ENCODE measurements around the gene CPSF3. TPM values are rescaled to one million over a fixed set of nuclear protein-coding genes. Genes with fewer than 3 reads are reported as not detected.
"Not testable (repeated sequence)": the region's sequence is repeated elsewhere in the genome, so short reads cannot be mapped to it uniquely, and the experiment has no call there.

The CPSF3 gene
- total and polyA plus RNA-seq, 7 donors: 14.4 to 33.5 (median 23.2) TPM

GRCh38 chr2:9497017-9497416, 73.6 kb downstream of the CPSF3 start:
- intact Hi-C loops (cut with DNase I): no loop called here
- WGBS, 2 donors: 46 to 82% methylated on average over 4 of the region's 4 CpGs
- Histone ChIP-seq H3K4me1 (peaks cover 0 to 12% (median 9%) of the 10 kb centered on the region in 4 donors), H3K27ac (no peak overlapping the region), H3K4me3 (no peak overlapping the region), H3K27me3 (no peaks in the 10 kb centered on the region), H3K9me3 (no peaks in the 10 kb centered on the region), H3K36me3 (peaks cover 0 to 66% (median 42%) of the 10 kb centered on the region in 4 donors)
- no peak for TF ChIP-seq CTCF (IDR thresholded peaks at IDR 0.05)
- TF ChIP-seq POLR2A (IDR thresholded peaks at IDR 0.05): no peak
- no peak for TF ChIP-seq POLR2AphosphoS5 (IDR thresholded peaks at IDR 0.05)
- TF ChIP-seq EP300 (IDR thresholded peaks at IDR 0.05): no peak
- DNase-seq: no peak

GRCh38 chr2:9498210-9498609, 74.8 kb downstream of the CPSF3 start:
- 78 to 90% methylated on average over 1 of the region's 1 CpG for WGBS, 2 donors
- Histone ChIP-seq H3K27ac (peak overlapping the region in 1 of 4 donors; percentile 5), H3K36me3 (peaks cover 0 to 64% (median 36%) of the 10 kb centered on the region in 4 donors), H3K4me3 (no peak overlapping the region), H3K4me1 (peaks cover 0 to 12% (median 9%) of the 10 kb centered on the region in 4 donors), H3K27me3 (no peaks in the 10 kb centered on the region), H3K9me3 (no peaks in the 10 kb centered on the region)
- intact Hi-C loops (cut with DNase I): no loop called here
- TF ChIP-seq POLR2AphosphoS5 (IDR thresholded peaks at IDR 0.05) (no peak), POLR2A (IDR thresholded peaks at IDR 0.05) (no peak), EP300 (IDR thresholded peaks at IDR 0.05) (no peak), CTCF (IDR thresholded peaks at IDR 0.05) (no peak)
- no peak for DNase-seq

GRCh38 chr2:9508931-9509330, 85.5 kb downstream of the CPSF3 start:
- H3K4me3 ChIP-seq: no peak overlapping the region
- WGBS, 2 donors: 38 to 47% methylated on average over 1 of the region's 1 CpG
- H3K4me1 ChIP-seq: no peaks in the 10 kb centered on the region
- H3K9me3 ChIP-seq: no peaks in the 10 kb centered on the region
- H3K27me3 ChIP-seq: no peaks in the 10 kb centered on the region
- peaks cover 0 to 69% (median 8%) of the 10 kb centered on the region in 4 donors for H3K36me3 ChIP-seq
- no peak for DNase-seq
- H3K27ac ChIP-seq: no peak overlapping the region
- TF ChIP-seq POLR2AphosphoS5 (IDR thresholded peaks at IDR 0.05) (no peak), EP300 (IDR thresholded peaks at IDR 0.05) (no peak), POLR2A (IDR thresholded peaks at IDR 0.05) (no peak), CTCF (IDR thresholded peaks at IDR 0.05) (no peak)
- intact Hi-C loops (cut with DNase I): no loop called here

GRCh38 chr2:9513946-9514345, 90.5 kb downstream of the CPSF3 start:
- peaks cover 0 to 65% (median 2%) of the 10 kb centered on the region in 4 donors for H3K36me3 ChIP-seq
- H3K4me1 ChIP-seq; intact Hi-C loops (cut with DNase I); H3K27ac ChIP-seq; H3K9me3 ChIP-seq; DNase-seq; H3K27me3 ChIP-seq; H3K4me3 ChIP-seq: not testable (repeated sequence)
- WGBS, 2 donors: 98 to 99% methylated on average over 3 of the region's 3 CpGs

GRCh38 chr2:9517118-9517782, 93.8 kb downstream of the CPSF3 start:
- Histone ChIP-seq H3K27me3 (no peaks in the 10 kb centered on the region), H3K4me3 (no peak overlapping the region), H3K27ac (no peak overlapping the region), H3K36me3 (peaks cover 0 to 84% (median 4%) of the 10 kb centered on the region in 4 donors), H3K4me1 (no peaks in the 10 kb centered on the region), H3K9me3 (no peaks in the 10 kb centered on the region)
- TF ChIP-seq POLR2A (IDR thresholded peaks at IDR 0.05) (no peak), POLR2AphosphoS5 (IDR thresholded peaks at IDR 0.05) (no peak), CTCF (IDR thresholded peaks at IDR 0.05) (no peak), EP300 (IDR thresholded peaks at IDR 0.05) (no peak)
- no peak for DNase-seq
- intact Hi-C loops (cut with DNase I): no loop called here
- WGBS, 2 donors: 66 to 97% methylated on average over 2 of the region's 2 CpGs
